ENCODE results near the gene PRR12.

Gene PRR12

GRCh38 chr19:49660338-49660961 lies 69.5 kb downstream of the PRR12 start:
- TF ChIP-seq CTCF (IDR thresholded peaks at IDR 0.05): no peak
- H3K27me3 ChIP-seq (ENCODE audit: control insufficient read depth, insufficient read depth, low read length): no peaks in the 10 kb centered on the region
- H3K9ac ChIP-seq: no peak overlapping the region
- no peaks in the 10 kb centered on the region for H3K4me1 ChIP-seq
- no peaks in the 10 kb centered on the region for H3K36me3 ChIP-seq (ENCODE audit: control insufficient read depth, insufficient read depth, low read length)
- no peak overlapping the region for H3K4me2 ChIP-seq (ENCODE audit: low read length)
- no peak overlapping the region for H3K27ac ChIP-seq
- no peak overlapping the region for H3K4me3 ChIP-seq (ENCODE audit: low read depth, low read length)
- no peaks in the 10 kb centered on the region for H3K79me2 ChIP-seq
- no peaks in the 10 kb centered on the region for H3K9me3 ChIP-seq (ENCODE audit: control insufficient read depth, low read length)
- no peak overlapping the region for H2AFZ ChIP-seq

DNA sequence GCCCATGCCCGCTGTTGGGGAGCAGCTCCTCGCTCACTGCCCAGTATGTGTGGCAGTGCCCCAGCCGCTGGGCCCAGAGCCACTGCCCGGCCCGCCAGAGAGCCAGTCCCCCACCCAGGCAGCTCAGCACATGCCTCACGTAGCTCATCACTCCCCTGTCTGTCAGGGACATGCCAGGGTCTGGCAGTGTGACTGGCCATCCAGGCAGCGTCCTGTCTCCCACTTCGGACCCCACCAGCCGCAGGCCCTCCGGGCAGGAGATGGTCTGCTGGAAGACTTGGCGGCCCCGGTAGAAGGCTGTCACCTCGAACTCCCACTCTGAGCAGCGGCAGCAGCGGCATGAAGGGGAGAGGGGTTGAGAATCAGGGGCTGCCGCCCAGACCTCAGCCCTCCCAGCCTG lies 71.0 kb downstream of the PRR12 start:
- no peaks in the 10 kb centered on the region for H3K79me2 ChIP-seq
- H3K27ac ChIP-seq: no peak overlapping the region
- H3K9me3 ChIP-seq (ENCODE audit: control insufficient read depth, low read length): no peaks in the 10 kb centered on the region
- H3K4me1 ChIP-seq: no peaks in the 10 kb centered on the region
- no peaks in the 10 kb centered on the region for H3K27me3 ChIP-seq (ENCODE audit: control insufficient read depth, insufficient read depth, low read length)
- no peak overlapping the region for H2AFZ ChIP-seq
- no peaks in the 10 kb centered on the region for H3K36me3 ChIP-seq (ENCODE audit: control insufficient read depth, insufficient read depth, low read length)
- H3K4me2 ChIP-seq (ENCODE audit: low read length): no peak overlapping the region
- no peak for TF ChIP-seq CTCF (IDR thresholded peaks at IDR 0.05)
- H3K4me3 ChIP-seq (ENCODE audit: low read depth, low read length): no peak overlapping the region
- H3K9ac ChIP-seq: no peak overlapping the region

GRCh38 chr19:49663224-49663623 lies 72.2 kb downstream of the PRR12 start:
- Histone ChIP-seq H3K79me2 (no peaks in the 10 kb centered on the region), H3K4me2 (ENCODE audit: low read length) (no peak overlapping the region), H2AFZ (no peak overlapping the region), H3K27me3 (ENCODE audit: control insufficient read depth, insufficient read depth, low read length) (no peaks in the 10 kb centered on the region), H3K36me3 (ENCODE audit: control insufficient read depth, insufficient read depth, low read length) (no peaks in the 10 kb centered on the region), H3K4me3 (ENCODE audit: low read depth, low read length) (no peak overlapping the region), H3K27ac (no peak overlapping the region), H3K9me3 (ENCODE audit: control insufficient read depth, low read length) (no peaks in the 10 kb centered on the region), H3K9ac (no peak overlapping the region), H3K4me1 (no peaks in the 10 kb centered on the region)
- TF ChIP-seq CTCF (IDR thresholded peaks at IDR 0.05): no peak

DNA sequence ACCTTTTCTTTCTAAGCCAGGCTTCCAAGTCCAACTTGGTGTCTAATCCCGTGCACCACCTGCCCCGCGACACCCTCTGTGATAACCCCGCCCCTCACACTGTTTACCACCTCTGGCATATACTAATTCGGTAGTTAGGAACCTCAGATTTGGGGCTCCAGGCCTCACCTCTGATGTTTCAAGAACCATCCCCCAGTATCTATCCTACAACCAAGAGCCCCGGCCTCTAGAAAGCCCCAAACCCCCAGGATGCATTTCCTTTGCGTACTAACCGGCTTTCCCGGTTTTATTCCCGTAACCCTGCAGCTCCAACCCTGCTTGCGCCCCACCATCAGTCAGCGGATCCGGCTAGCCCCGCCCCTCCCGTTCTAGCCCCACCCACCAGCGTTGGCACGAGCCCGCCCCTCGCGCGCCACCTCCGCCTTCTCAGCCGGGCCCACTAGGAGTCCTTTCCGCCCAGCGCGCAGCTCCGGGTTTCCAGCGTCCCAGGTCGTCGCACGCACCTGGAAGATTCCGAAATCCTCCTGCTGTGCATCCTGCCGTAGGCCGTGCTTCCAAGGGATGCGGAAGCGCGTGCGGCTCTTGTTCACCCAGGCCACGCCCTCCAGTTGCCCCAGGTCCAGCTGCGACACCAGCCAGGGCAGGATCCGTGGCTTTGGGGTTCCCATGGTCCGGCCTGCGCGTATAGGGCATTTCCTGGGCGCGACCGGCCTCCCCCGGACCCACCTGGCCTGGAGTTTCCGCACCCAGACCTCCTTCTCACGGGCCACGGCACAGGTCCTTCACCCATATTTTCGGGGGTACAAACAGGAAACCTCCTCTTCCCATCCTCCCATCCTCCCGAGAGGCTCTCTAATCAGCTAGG lies 73.4 kb downstream of the PRR12 start:
- H3K9ac ChIP-seq: peak overlapping the region; percentile 5
- no peaks in the 10 kb centered on the region for H3K79me2 ChIP-seq
- H3K36me3 ChIP-seq (ENCODE audit: control insufficient read depth, insufficient read depth, low read length): no peaks in the 10 kb centered on the region
- H3K9me3 ChIP-seq (ENCODE audit: control insufficient read depth, low read length): no peaks in the 10 kb centered on the region
- H3K4me1 ChIP-seq: no peaks in the 10 kb centered on the region
- peak overlapping the region; percentile 100 for H3K4me2 ChIP-seq (ENCODE audit: low read length)
- H3K27me3 ChIP-seq (ENCODE audit: control insufficient read depth, insufficient read depth, low read length): no peaks in the 10 kb centered on the region
- H3K4me3 ChIP-seq (ENCODE audit: low read depth, low read length): peak overlapping the region; percentile 96
- H2AFZ ChIP-seq: peak overlapping the region; percentile 93
- no peak for TF ChIP-seq CTCF (IDR thresholded peaks at IDR 0.05)
- H3K27ac ChIP-seq: peak overlapping the region; percentile 92

Measured in parathyroid adenoma (tissue), 2 donors.